Putamen (tissue), 1 donor: ENCODE data around the gene NUP205.
"Not testable (repeated sequence)": the region's sequence is repeated elsewhere in the genome, so short reads cannot be mapped to it uniquely, and the experiment has no call there.

ENCODE experiments used
- DNase-seq: peaks from one replicate; pipeline ENCODE4 v3.0.0-alpha.2; 2016; ENCODE audit warnings: low spot score

Gene NUP205

DNA sequence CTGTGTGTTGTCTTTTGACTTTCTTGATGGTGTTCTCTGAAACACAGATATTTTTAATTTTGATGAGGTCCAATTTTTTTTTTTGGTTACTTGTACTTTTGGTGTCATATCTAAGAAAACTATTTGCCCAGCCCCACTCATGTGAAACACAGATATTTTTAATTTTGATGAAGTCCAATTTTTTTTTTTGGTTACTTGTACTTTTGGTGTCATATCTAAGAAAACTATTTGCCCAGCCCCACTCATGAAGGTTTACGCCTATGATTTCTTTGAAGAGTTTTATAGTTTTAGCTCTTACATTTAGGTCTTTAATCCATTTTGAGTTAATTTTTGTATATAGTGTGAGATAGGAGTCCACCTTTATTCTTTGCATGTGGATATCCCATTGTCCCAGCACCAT is 109.9 kb downstream of the NUP205 start:
- not testable (repeated sequence) for DNase-seq

DNA sequence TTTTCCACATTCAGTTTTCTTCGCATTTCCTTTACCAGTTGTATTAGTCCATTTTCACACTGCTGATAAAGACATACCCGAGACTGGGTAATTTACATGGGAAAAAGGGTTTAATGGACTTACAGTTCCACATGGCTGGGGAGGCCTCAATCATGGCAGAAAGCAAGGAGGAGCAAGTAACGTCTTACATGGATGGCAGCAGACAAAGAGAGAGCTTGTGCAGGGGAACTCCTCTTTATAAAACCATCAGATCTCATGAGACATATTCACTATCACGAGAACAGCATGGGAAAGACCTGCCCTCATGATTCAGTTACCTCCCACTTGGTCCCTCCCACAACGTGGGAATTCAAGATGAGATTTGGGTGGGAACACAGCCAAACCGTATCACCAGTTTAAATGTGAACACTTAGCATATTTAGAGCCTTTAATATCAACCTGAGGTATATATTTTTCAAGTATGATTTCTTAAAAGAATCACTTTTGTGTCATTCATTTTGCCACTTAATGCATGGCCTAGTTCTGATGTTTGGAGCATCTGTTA is 111.2 kb downstream of the NUP205 start:
- peak; percentile 13 for DNase-seq

DNA sequence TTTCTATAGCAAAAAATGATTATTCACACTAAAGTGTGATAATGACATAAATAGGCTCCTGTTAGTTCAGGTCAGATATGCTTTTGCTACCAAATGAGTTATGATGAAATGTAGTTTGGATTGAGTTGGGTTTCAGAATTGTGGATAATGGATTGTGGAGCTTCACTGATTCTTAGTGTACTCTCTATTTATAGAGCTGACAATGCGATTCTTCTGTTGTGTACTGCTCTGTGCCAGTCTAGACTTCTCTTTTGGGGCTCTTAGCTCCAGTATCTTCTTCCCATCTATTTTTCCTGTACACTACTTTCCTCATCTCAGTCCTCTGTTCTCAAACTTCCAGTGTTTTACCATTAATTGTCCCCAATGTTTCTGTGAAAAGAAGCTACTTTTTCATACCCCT is 112.1 kb downstream of the NUP205 start:
- DNase-seq = no peak

DNA sequence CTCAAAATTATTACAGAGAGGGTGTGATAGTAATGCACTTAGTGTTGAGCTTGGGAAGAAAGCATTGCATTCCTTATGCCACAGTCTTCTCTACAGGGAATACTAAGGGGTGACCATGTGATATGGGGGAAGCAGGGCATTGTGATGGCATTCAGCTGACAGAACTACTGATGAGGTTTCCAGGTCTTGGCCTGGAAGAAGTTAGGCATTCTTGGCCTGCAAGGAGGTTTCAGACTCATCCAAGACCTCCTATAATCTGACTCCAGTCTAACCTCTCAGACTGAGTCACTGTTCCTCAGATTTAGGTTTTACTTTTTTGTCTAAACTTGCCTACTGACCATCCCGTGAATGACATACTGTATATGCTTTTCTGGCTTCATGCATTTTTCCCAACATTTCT is 112.5 kb downstream of the NUP205 start:
- no peak for DNase-seq

DNA sequence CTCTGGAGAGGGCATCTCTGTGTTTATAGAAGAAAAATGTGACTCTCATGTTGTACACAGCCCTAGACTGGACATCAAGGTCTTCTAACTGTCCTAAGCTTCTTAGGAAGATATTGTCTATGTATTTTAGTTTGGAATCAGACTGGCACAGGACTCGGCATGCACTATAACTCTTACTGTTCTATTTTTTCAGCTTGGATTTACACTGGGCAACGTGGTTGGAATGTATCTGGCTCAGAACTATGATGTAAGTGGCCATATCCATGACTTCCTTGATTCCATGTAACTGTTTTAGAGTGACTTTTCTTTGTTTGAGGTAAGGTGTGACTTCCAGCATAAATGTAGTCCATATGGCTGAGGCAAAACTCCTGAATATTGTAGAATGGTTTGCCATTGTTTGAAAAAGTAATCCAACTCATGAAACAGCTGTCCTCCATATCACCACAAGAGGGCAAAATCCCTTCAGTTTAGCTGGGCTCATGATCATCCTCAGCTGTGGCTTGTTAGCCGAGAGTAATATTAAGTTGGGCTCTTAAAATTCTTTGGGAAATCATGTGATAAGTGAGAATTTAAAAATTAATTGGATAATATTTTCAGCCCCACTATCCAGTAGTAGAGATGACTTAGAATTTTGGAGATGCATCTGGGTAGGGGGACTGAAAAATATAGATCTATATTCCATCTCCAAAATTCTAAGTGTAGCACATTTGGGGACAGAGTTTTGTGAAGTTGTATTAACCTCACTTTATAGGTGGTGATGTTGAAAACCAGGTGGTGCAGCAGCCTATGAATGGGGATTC is 115.0 kb downstream of the NUP205 start:
- DNase-seq = peak; percentile 40

DNA sequence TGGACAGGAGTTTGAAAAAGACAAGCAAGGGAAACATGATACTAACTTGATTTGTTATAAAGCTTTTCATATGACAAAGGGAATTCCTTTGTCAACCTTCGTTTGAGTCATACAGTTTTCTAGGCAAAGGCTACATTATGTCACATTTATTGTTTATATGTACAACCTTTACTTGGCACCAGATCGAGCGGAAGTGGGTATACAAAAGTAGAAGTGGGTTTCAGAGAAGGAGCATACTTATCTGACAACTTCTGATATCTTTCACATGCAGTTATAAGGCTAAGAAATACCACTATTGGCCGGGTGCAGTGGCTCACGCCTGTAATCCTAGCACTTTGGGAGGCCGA is 115.6 kb downstream of the NUP205 start:
- DNase-seq = no peak

DNA sequence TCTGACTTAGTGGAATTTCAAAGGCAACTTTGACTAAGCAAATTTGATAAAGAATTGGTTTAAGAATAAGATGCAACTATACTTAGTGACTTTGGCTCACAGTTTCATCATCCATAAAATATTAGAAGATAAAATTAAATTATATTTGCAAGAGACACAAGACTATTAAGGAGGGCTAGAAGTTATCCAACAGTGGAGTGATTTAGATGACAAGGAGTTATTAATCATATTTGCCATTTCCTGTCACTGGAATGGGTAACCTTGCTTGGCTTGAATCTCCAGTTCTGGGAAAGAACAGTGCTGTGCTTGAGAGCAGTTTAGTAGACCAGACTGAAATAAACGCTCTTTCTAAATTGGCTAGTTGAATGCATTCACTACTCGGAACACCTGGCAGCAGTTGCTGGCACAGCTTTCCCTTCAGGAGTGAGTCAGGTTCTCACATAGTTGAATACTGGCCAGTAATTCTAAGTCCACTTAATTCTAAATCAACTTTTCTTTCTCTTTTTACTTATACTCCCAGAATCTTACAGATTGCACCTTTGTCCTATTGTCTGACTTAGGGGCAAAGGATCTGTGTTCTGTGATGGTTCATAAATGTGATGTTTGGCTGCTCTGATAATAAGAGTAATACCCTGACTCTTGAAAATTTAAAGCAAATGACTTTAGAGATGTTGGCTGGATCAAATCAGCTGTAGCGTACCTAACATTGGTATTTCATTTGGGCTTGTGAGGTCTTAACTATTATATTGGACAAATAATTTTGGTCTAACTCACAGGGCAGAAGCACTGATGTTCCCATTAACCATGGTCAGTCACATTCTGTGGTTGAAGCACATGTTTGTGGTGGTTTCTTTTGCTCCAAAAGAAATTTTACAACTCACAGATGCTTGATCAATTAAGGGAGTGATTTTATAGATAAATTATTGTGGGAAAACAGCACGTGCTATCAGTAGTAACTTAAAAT is 121.2 kb downstream of the NUP205 start:
- no peak for DNase-seq

DNA sequence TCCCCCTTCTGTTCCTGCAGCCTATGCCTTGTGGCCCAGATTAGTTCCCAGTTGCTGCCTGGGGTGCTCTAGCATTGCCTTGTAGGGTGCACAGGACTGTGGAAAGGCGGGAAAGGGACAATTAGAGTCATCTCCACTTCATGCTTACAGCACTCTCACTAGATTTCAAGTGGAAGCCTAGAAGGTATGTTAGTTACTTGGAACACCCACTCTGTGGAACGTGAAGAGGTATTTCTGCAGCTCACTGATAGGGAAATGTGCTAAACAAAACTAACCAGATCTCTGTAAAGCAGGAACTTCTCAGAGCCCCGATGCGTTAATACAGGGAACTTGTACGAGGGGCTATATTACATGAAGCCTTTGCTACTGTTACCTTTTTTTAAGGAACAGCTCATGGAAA is 124.0 kb downstream of the NUP205 start:
- no peak for DNase-seq

DNA sequence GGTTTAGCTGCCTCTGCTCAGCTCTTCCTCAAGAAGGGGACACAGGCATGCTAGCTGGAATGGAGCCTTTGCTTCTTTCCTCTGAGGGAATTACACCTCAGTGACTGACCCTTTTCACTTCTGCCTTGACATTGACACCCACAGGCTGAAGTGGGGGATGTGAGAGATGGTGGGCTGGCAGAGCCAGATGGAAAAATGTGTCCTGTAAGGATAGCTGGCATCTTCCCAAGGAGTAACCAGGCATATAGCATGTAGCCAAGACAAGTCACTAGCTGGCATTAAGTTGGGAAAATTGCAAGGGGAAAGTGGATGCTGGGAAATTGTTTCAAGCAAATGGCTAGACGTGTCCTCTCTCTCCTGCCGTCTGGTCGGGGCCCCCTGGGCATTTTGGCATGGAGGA is 124.5 kb downstream of the NUP205 start:
- no peak for DNase-seq

DNA sequence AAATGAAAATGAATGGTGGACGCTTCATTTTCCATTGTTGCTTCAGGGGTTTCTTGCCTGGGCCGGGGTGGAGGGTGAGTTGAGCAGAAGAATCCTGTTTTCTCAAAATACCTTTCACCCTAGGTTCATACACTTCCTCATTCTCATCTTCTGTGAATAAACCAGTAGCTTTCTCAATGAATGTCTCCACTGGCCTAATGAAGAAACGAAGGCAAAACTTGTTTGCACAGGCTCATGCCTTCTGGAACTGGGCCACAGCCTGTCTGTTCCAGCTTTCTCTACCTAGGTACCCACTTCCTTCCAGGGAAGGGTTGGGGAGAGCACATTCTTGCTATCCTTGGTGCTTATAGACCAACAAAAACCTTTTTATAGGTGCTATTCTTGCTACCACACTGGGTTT is 125.9 kb downstream of the NUP205 start:
- no peak for DNase-seq

DNA sequence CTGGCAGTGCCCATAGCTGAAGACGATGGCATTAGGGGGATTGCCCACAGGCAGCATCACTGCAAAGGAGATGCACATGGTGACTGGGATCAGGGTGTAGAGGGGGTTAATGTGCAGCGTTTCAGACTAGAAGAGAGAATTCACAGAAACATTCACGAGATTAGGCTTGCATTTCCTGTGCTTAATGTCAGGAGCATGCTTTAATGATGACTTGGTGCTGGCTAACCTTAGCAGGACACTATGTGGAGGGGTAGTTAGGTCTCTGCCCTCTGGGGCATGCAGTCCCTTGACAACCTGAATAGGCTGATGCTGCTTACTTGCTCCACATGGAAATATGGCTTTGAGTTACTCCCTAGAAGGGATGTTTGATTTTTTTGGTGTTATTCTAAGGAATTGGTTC is 126.4 kb downstream of the NUP205 start:
- DNase-seq = no peak

DNA sequence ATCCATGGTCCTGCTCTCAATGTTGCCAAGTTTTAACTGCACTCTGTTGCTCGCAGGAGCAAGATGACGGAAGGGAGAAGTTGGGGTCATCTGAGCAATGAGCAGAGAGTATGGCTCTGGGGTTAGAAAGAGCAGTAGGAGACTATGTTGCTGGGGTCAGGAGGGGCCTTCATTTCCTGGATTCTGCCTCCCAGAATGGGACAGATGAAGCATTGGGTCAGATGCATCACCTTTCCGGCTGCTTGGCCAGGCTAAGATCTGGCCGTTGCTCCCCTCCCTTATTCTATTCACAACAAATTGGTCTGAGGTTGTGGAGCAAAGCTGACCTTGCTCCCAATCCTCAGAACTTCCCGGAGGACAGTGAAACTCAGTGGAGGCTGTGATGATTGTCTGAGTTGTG is 127.0 kb downstream of the NUP205 start:
- no peak for DNase-seq

DNA sequence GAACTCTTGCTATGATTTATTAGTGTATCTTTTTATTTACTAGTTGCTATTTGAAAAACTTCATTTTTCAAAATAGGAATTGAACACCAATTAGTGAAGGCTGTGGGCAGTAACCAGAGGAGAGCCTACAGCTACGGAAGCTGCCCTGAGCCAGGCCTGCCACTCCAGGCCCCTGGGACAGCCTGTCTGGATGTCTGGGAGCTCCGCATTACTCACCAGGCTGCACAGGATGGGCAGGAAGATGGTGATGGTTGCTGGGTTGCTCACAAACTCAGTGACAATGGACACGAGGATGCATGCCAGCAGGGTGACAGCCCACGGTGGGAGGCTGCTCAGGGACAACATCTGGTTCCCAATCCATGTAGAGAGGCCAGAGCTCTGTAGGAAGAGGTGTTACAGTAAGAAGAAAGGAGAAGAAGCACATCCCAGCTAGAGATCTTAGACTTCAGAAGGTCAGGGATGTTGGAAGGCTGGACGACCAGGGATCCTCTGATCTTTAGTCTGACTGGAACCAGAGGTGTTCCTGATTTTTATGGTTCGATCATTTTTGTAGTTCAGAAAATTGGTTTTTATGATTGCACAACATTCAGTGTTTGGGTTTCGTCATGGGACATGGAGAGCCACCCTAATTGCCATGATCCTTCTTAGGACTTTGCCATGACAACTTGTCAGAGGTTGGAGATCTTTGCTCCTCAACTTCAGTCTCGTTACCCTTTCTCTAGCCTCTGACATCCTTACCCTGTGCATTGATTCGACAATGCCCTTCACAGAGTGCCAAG is 127.8 kb downstream of the NUP205 start:
- DNase-seq = no peak

DNA sequence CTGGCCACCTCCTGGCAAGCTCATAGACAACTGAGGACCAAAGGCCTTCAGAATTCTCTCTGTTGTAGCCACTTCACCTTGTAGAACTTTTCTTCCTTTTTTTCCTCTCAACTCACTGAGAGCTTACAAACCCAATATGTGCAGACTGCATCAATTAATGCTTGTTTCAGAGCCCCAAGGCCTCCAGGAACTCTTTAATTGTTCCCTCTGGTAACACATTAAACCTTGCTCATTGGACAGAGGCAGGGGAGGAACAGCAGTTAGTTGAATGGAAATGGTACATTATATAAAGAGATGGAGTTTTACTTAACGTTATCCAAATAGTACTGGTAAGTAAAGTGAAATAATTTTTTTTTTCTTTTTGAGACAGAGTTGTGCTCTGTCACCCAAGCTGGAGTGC is 129.7 kb downstream of the NUP205 start:
- DNase-seq = no peak

DNA sequence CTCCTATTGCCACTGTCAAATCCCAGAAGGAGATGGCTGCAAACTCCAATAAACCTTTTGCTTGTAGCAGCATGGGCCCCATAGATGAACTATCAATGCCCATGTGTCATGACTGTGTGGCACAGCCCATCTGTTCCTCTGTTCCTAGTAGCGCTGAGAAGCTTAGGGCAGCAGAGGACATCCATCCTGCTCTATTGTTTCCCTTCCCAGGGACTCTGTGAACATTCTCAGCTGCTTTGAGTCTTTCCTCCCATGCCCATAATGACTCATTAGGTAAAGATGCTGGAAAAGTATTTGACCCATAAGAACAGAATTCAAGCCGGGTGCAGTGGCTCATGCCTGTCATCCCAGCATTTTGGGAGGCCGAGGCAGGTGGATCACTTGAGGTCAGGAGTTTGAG is 132.8 kb downstream of the NUP205 start:
- no peak for DNase-seq

DNA sequence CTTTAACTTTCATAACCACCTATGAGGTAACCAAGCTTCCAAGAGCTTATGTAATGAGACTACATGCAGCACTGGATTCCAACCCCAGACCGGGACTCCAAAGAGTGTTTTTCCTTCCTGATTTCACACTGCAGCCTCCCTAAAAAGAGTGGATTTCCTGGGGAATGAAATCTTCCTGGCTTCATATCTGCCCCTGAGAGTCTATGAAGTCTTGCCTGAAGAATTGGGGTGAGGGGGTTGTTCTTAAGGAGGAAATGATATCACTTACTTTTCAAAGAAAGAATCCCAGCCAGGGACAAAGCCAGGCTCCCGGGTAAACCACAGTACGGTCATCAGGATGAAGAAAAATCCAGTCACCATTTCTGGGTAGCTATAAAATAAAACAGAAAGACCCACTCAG is 134.3 kb downstream of the NUP205 start:
- no peak for DNase-seq

DNA sequence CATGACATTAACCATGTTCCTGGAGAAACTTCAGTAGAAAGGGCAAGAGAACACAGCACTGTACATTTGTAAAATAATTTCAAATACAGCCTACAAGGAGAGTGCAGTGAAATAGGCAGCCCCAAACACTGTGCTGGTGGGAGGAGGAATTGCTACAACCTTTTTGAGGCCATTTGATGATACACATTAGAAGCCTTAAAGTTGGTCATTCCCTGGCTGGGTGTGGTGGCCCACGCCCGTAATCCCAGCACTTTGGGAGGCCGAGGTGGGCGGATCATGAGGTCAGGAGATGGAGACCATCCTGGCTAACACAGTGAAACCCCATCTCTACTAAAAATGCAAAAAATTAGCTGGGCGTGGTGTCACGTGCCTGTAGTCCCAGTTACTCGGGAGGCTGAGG is 134.9 kb downstream of the NUP205 start:
- DNase-seq = not testable (repeated sequence)

DNA sequence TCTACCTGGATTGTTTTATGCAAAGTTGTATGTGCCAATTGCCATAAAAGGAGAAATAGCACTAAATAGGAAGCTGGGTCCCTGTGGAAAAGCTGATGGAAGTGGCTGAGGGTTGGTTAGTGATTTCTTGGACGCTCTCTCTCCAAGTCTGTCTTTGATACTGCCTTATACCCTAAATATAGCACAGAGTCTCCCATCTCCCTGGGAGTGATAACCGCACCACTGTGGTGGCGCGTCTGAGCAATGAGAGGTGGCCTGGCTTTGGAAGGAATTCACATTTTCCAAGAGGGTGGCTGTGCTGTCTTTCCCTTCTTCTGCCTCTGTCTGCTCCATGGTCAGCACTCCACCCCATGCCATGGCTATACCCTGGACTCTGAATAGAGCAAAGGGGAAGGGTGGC is 135.8 kb downstream of the NUP205 start:
- no peak for DNase-seq

DNA sequence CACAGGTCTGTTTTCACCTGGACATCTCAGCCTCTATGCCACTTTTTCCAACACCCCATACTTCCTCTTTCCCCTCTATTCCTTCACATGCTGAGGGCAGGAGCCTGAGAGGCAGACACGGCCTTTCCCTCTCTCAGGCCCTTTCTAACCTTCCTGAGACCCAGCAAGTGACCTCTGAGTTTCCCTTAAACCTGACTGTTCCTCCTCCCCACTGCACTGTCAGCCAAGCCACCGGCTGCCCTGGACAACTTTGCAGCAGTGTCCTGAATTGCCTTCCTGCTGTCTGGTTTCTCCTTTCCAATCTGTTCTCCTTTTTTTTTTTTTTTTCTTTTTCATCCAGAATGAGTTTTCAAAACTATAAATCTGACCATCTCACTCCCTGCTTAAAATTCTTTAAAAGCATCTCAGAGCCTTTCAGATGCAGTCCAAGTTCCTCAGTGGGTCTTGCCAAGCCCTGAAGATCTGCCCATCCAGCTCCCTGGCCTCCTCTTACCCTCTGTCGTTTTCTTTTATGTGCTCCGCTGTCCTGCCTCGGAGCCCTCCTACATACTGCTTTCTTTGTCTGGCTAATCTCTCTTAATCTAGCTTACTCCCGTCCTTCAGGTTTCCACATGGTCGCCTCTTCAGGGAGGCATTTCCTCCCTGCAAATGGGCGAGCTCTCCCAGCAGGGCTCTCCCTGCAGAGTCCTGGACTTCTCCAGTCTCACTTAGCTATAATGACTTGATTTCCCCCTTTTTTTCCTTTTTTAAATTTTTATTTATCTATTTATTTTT is 139.7 kb downstream of the NUP205 start:
- no peak for DNase-seq
